Measurements from ENCODE around the gene XRCC4.
"Not testable (repeated sequence)": the region's sequence is repeated elsewhere in the genome, so short reads cannot be mapped to it uniquely, and the experiment has no call there.

Gene XRCC4

DNA sequence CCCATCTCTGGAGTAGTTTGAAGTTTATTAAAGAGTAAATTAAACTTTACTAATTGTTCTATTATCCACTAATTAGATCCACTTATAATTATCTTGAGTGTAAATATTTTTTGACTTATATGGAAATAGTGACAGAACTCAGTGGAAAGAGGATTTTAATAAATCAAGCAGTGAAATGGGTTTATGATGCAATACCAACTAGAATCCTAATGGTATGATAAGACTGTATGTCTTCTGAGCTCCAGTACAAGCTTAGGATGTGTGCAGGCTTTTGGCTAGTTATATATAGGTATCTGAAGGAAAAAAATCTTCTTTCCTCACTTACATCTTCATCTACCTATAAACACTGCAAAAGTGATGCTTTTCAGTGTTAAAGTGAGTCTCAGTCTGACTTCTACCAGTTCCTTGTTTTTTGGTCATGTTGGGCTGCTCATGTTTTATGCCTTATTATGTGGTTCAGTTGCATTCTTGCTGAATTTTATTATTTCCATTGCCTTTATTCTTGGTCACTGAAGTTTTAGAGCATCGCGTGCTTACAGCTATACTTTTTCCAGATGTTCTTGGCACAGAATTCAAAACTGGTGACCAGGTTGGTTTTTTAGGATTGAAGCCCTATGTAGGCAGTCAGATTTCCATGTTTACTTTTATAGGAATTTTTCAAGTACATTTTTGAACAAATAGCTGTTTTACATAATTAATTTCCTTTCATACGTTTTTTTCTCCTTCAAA is 30.5 kb downstream of the XRCC4 start:
- Histone ChIP-seq H3K4me3 (no peak overlapping the region), H3K27ac (no peak overlapping the region)

GRCh38 chr5:83109380-83109779 is 32.0 kb downstream of the XRCC4 start:
- Histone ChIP-seq H3K4me3 (no peak overlapping the region), H3K27ac (no peak overlapping the region)

- no peak overlapping the region for H3K27ac ChIP-seq
- no peak overlapping the region for H3K4me3 ChIP-seq
These were observed 38.5 kb downstream of the XRCC4 start for GRCh38 chr5:83115816-83116215.

- H3K27ac ChIP-seq = no peak overlapping the region
These were observed 41.1 kb downstream of the XRCC4 start for GRCh38 chr5:83118471-83118870.

DNA sequence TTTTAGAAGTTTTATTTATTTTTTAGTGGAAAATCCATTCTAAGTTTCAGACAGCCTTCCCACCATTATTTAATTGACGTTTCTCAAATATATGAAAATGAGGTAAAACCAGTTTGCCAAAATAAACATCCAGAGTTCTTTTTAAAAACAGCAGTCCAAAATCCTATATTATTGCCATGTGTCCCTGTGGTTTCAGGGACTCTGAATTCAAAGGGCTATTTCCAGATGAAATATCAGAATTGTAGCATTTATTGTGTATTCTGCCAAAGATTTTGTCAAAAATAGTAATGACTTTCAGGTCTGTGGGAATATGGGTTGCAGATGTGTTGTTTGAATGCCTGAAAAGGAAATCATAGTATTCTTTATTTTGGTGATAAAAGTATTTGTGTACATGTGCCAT is 41.6 kb downstream of the XRCC4 start:
- no peak overlapping the region for H3K4me3 ChIP-seq
- no peak overlapping the region for H3K27ac ChIP-seq

More at GRCh38 chr5:83118471-83118870, 41.1 kb downstream of the XRCC4 start:
- no peak overlapping the region for H3K4me3 ChIP-seq

DNA sequence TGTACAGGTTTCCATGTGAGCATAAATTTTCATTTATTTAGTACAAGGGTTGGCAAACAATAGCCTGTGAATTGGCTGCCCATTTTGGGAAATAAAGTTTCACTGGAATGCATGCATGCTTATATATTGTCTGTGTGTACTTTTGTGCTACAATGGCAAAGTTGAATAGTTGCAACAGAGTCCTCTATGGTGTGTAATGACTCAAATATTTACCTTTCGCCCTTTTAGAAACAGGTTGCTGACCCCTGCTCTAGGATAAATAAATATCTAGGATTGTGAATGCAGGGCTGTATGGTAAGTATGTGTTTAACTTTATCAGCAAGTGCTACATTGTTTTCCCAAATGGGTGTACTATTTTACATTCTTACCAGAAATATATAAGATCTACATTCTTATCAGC is 47.2 kb downstream of the XRCC4 start:
- Histone ChIP-seq H3K27ac (no peak overlapping the region), H3K4me3 (no peak overlapping the region)

DNA sequence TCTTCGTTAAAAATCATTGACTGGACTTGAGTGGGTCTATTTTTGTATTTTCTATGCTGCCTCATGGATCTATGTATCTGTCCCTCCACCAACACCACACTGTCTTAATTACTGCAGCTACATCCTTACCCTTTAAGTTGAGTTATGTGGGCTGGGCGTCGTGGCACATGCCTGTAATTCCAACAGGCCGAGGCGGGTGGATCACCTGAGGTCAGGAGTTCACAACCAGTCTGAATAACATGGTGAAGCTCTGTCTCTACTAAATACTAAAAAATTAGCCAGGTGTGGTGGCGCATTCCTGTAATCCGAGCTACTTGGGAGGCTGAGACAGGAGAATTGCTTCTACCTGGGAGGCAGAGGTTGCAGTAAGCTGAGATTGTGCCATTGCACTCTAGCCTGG is 48.2 kb downstream of the XRCC4 start:
- H3K4me3 ChIP-seq = no peak overlapping the region
- H3K27ac ChIP-seq = no peak overlapping the region

DNA sequence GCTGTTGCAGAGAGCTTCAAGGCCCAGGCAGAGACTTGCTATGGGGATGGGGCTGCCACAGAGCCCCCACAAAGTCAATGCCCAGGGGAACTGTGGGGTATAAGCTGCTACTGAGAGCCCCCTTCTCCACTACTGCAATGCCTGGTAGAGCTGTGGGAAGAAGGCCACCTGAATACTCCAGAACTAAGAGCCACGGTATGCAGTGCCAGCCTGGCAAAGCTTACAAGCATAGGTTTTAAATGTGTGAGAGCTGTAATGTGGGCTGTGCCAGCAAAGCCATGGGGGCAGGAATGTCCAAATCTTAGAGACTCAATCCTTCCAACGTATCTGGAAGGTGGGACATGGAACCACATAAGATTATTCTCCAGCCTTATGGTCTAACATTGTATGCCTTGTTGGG is 49.2 kb downstream of the XRCC4 start:
- Histone ChIP-seq H3K27ac (no peak overlapping the region), H3K4me3 (no peak overlapping the region)

DNA sequence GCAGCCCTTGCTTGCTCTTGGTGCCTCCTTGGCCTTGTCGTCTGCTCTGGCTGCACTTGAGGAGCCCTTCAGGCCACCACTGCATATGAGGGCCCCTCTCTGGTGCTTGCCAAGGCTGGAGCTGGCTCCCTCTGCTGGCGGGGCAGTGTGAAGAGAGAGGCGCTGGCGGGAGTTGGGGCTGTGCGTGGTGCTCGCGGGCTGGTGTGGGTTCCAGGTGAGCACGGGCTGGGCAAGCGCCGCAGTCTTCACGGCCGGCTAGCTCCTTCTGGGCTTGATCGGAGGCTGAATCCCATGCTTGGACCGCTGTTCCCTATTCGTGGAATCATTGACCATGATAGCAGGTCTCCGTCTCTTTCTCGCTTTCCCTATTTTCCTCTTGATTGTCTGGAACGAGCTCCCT is 56.5 kb downstream of the XRCC4 start:
- H3K27ac ChIP-seq = no peak overlapping the region
- no peak overlapping the region for H3K4me3 ChIP-seq

GRCh38 chr5:83142526-83142925 is 65.2 kb downstream of the XRCC4 start:
- Histone ChIP-seq H3K4me3 (no peak overlapping the region), H3K27ac (no peak overlapping the region)

DNA sequence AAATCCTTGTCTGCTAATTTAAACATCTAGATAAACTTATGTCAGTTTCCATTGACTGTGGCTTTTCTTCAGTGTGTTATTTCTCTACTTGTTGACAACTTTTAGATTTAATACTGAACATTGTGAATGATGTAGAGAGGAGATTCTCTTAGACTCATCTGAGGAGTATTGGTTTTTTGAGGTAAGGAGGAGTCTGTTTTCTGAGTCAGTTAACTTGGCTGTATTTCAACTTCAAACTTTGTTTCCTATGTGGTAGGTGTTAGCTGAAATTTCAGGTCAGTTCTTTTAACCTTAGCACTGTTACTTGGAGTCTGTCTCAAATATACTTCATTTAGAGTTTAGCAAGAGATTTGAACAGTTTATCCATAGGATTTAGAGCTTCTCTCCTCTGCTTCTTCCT is 67.9 kb downstream of the XRCC4 start:
- Histone ChIP-seq H3K4me3 (no peak overlapping the region), H3K27ac (peak overlapping the region in 1 of 21 experiments; percentile 28)

DNA sequence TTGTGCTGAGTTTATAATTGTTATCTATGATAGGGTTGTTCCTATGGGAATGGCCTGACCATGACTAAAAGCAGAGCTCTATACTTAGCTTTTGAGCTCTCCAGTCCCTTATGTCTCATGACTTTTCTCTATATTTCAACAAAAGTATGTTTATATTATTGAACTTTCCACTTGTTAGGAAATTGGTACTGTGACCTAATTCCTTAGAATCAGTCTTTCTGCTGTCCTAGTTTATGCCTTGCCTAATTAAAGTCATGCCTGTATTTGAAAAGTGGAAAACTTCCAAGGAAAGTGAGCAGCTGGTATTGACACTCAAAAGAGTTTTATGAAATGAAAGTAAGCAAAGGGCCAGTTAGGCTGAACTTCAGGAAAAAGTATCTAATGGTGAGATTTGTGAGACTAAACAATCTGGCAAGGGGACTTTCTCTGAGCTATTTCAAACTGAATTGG is 68.6 kb downstream of the XRCC4 start:
- H3K27ac ChIP-seq = peak overlapping the region in 2 of 21 experiments; percentile 18 to 28
- H3K4me3 ChIP-seq = no peak overlapping the region

DNA sequence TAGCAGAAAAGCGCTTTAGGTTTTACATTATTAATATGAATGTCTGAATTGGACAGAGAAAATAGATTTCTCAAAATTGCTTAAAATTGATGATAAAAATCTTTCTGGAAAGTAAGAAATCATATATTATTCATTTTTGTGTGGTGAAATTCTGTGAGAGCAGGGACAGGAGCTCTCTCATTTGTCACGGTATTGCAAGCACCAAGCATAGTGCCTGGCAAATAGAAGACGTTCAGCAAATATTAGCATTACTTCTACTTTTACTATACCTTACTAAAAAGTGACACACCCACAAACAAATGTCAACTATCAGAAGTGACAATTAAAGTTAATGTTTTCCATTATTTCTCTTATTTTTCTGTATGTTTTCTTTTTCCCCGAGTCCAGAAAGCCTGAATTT is 69.1 kb downstream of the XRCC4 start:
- Histone ChIP-seq H3K27ac (no peak overlapping the region), H3K4me3 (no peak overlapping the region)

DNA sequence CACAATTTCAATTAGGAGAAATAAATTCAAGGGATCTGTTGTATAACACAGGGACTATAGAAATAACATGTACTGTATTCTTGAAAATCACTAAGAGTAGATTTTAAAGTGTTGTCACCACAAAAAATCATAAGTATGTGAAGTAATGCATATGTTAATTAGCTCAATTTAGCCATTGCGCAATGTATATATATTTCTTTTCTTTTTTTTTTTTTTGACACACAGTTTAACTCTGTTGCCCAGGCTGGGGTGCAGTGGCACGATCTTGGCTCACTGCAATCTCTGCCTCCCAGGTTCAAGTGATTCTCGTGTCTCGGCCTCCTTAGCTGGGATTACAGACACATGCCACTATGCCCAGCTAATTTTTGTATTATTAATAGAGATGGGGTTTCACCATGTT is 70.2 kb downstream of the XRCC4 start:
- H3K27ac ChIP-seq = no peak overlapping the region
- no peak overlapping the region for H3K4me3 ChIP-seq

DNA sequence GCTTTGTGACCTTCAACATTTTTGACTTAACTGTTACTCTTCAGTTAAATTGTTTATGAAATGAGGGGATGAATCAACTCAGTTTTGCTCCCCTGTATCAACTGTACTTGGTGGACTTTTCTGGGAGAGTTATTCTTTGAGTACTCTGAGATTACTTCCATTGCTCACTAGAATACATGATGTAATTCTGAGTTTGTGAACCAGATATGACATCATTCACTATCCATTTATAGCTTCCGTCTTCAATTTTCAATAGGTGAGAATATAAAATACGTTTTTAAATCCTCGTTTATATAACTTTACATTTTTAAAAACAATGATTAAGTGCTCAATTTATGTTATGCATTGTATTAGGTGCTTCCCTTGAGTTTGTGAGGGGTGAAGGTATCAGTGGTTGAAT is 71.0 kb downstream of the XRCC4 start:
- H3K27ac ChIP-seq = no peak overlapping the region
- H3K4me3 ChIP-seq = no peak overlapping the region

DNA sequence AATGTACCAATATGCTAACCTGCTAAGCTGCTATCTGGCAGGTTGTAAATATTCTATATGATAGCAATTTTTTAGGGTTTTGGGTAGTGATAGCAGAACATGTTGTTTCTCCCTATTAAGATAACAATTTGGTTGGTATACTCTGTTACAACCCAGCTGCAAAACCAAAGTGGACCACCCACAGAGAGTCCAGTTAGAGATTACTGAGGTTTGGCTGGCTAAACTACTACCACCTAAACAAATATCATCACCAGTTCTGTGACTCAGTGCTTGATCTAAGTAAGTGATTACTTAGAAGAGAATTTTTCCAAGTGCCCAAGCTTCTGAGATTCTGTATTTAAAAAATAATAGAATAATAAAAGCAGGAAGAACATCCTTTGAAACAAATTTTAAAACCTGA is 72.3 kb downstream of the XRCC4 start:
- Histone ChIP-seq H3K4me3 (no peak overlapping the region), H3K27ac (no peak overlapping the region)

DNA sequence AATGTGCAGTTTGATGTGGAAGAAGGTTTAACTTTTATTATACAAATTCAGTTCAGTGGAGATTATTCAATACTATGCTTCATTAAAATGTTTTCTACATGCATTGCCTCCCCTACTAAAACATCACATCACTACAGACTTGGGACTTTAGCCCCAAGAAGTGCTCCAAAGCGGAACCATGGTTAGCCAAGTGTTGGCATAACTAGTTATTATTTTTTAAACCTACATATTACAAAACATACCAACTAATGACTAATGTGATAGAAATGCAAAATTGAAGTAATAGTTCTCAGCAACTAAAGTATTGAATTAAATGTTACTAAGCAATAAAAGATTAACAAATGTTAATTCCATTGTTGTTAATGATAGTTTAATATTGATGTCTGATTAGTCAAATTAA is 74.5 kb downstream of the XRCC4 start:
- no peak overlapping the region for H3K4me3 ChIP-seq
- H3K27ac ChIP-seq = no peak overlapping the region

- H3K4me3 ChIP-seq, H3K27ac ChIP-seq: not testable (repeated sequence)
These were observed 75.6 kb downstream of the XRCC4 start for GRCh38 chr5:83152996-83153395.

DNA sequence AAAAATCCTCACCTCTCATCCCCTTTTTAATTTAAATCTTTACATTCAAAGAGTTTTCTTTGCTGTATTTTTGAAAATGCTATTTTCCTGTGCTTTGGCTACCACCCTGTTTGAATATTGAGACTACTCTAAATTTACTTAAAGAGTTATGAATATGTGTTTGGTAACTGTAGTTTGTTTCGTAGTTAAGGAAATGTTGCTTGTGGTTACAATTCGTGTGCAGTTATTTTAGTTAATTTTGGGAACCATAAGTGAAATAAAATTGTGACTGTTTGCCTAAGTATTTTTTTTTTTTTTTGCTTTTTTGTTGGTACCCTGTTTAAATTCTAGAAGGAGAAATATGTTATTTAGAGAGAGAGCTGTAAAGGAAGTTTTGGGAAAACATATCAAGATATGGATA is 78.7 kb downstream of the XRCC4 start:
- Histone ChIP-seq H3K4me3 (no peak overlapping the region), H3K27ac (no peak overlapping the region)

DNA sequence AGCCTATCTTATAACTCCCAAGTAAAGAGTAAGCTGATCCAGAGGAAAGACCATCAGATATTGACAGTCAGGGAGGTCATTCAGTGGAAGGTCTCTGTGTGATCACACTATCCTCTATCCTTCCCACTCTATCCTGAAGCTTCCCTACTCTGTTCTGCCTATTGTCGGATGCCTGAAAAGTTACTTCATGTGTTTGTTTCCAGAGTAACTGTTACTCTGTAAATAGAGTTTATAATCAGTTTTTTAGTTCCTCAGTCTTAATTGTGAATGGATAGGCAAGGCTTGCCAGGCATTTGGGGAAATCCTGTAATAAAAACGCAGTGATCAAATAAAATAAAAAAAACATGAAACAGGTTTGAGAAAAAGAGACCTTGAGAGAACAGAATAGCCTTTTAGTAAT is 79.8 kb downstream of the XRCC4 start:
- H3K27ac ChIP-seq = peak overlapping the region in 1 of 21 experiments; percentile 26
- no peak overlapping the region for H3K4me3 ChIP-seq

DNA sequence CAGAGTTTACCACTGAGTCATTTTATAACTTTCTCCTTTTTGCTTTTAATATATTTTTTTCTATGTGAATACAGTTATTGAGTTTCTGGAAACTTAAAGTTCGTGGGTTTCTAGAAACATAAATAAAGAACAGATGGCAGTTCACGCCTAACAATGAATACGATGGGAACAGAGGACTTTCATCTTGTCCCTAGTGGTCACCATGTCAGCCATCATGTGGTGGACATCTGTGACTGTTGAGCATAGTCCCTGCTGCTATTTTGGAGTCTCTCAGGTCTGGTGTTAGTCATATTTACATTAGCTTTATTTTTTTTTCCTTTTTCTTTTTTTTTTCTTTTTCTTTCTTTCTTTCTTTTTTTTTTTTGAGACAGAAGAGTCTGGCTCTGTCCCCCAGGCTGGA is 85.3 kb downstream of the XRCC4 start:
- Histone ChIP-seq H3K4me3 (no peak overlapping the region), H3K27ac (peak overlapping the region in 1 of 21 experiments; percentile 40)

DNA sequence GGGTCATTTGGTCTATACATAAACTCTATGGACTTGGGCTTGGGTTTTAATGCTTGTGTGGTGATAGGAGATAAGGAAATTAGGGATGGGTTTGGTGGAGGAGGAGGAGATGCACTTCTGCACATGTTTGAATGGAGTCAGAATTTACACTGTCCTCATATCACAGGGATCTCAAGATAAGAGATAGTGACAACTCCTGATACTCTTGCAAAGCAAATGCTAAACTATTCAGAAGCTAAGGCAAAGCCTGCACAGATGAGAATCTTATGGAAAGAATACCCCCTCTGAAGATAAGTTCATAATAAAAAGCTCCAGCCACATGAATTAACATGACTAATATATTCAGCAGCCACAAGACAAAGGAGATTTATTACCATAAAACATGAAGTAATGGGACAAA is 90.2 kb downstream of the XRCC4 start:
- Histone ChIP-seq H3K27ac (no peak overlapping the region), H3K4me3 (no peak overlapping the region)

Data from skin epidermis (tissue), 12 donors.